Muscle layer of duodenum (tissue), 2 donors: ENCODE data around the gene MAP7.
"Not testable (repeated sequence)": the region's sequence is repeated elsewhere in the genome, so short reads cannot be mapped to it uniquely, and the experiment has no call there.

Experiments used
- H3K27ac ChIP-seq: one replicate; pipeline ENCODE4 v1.7.0; 2013; ENCODE audit warnings: mild to moderate bottlenecking, low read length
- H3K27me3 ChIP-seq: one replicate; pipeline ENCODE4 v1.7.0; 2013; ENCODE audit warnings: low read depth, mild to moderate bottlenecking, control low read depth, low read length
- H3K36me3 ChIP-seq, 2 donors: one replicate each; pipeline ENCODE4 v1.7.0; 2013; ENCODE audit warnings: low read length in 2 of 2, control low read depth in 1 of 2, mild to moderate bottlenecking in 1 of 2; ENCODE audit not compliant: insufficient read depth in 2 of 2, control insufficient read depth in 1 of 2
- H3K4me1 ChIP-seq, 2 donors: one replicate each; pipeline ENCODE4 v1.7.0; 2013; ENCODE audit warnings: low read length in 2 of 2, mild to moderate bottlenecking in 2 of 2, control low read depth in 1 of 2, moderate library complexity in 1 of 2; ENCODE audit not compliant: insufficient read depth in 2 of 2, control insufficient read depth in 1 of 2
- H3K4me3 ChIP-seq, 2 donors: one replicate each; pipeline ENCODE4 v1.7.0; 2013; ENCODE audit warnings: low read length in 2 of 2, low read depth in 1 of 2, mild to moderate bottlenecking in 1 of 2
- H3K9me3 ChIP-seq, 2 donors: one replicate each; pipeline ENCODE4 v1.7.0; 2013; ENCODE audit warnings: low read length in 2 of 2, control low read depth in 1 of 2, mild to moderate bottlenecking in 1 of 2; ENCODE audit not compliant: control insufficient read depth in 1 of 2
- donor health status: healthy.

MAP7 gene

DNA sequence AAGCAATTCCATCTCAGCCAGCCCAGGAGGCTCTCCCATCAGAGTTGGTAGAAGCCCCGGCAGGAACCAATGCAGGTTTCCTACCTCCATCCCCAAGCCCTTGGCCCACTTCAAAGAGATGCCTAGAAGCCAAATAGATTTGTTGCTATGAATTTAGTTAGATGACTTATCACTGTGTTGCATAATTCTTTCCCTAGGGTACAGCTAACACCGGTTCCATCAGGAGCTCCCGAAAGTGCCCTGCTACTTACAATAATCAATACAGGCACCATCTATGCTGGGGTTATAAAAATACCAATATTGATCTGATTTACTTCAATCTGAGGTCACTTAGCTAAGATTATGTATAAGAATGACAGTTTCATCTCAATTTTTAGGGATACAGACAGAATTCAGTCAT lies 113.0 kb downstream of the MAP7 start:
- H3K4me1 ChIP-seq, result no peaks in the 10 kb centered on the region
- H3K9me3 ChIP-seq, result no peaks in the 10 kb centered on the region
- no peaks in the 10 kb centered on the region for H3K36me3 ChIP-seq
- no peak overlapping the region for H3K4me3 ChIP-seq
- H3K27ac ChIP-seq, result no peak overlapping the region
- no peaks in the 10 kb centered on the region for H3K27me3 ChIP-seq

DNA sequence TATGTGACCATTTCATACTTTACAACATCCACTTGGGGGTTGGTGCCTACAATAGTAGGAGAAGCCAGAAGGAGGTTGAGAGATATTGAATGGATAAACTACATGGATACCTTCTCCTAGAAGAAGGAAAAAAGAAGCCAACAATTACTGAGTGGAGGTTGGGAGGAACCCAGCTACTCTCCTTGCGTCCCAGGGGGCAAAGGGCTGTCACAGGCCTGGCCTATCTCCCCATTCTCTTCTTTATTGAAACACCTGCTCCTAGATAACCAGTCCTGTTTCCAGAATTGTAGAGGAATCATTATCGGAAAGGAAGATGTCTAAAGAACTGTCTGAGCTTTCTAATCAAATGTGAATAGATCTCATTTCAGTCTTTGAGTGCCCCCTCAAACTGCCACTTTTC lies 115.1 kb downstream of the MAP7 start:
- Histone ChIP-seq H3K9me3 (no peaks in the 10 kb centered on the region), H3K27ac (no peak overlapping the region), H3K36me3 (no peaks in the 10 kb centered on the region), H3K4me1 (no peaks in the 10 kb centered on the region), H3K27me3 (no peaks in the 10 kb centered on the region), H3K4me3 (no peak overlapping the region)

DNA sequence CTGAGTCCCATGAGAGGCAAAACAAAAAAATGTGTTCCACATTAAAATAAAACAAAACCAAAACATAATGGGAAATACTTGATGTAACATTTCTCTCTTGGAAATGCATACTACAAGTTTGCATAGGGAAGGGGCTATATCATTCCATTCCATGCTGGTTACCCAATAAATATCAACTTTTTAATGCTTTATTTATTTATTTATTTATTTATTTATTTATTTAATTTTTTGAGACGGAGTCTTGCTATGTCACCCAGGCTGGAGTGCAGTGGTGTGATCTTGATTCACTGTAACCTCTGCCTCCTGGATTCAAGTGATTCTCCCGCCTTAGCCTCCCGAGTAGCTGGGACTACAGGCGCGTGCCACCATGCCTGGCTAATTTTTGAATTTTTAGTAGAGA lies 118.9 kb downstream of the MAP7 start:
- H3K4me3 ChIP-seq, H3K4me1 ChIP-seq, H3K36me3 ChIP-seq, H3K27me3 ChIP-seq, H3K27ac ChIP-seq, H3K9me3 ChIP-seq: not testable (repeated sequence)

DNA sequence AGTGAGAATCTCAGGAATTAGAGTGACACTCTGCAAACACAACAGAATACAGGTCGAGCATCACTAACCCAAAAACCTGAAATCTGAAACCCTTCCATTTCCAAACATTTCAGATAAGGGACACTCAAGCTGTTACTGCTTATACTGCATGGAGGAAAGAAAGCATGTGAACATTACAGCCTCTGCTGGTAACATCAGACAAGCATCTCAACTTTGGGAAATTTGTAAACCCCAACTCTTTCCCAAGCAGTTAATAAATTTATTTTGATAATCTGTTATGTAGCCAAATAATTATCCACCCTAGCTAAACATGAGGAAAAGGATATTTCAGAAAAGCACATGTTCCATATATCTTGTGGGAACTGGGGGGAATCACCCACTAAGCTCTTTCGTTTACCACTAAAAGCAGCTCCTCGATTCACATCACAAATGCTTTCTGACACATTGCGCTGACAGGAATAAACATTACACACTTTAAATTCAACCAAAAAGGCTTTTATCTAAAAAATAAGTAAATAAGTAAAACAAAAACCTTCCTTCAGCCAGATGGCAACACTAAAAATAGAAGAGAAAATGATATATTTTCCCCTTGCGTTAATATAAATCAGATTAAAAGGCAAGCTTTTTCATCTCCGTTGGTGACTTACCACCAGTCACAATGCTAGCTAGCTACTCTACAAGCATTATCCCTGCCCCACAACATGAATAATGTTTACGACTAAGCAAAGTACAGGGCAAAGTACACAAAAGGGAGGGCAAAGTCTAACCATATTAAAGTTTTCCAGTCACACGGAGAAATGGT lies 120.8 kb downstream of the MAP7 start:
- H3K4me1 ChIP-seq, result no peaks in the 10 kb centered on the region
- H3K36me3 ChIP-seq, result no peaks in the 10 kb centered on the region
- no peaks in the 10 kb centered on the region for H3K9me3 ChIP-seq
- H3K27me3 ChIP-seq, result no peaks in the 10 kb centered on the region
- H3K27ac ChIP-seq, result no peak overlapping the region
- no peak overlapping the region for H3K4me3 ChIP-seq

DNA sequence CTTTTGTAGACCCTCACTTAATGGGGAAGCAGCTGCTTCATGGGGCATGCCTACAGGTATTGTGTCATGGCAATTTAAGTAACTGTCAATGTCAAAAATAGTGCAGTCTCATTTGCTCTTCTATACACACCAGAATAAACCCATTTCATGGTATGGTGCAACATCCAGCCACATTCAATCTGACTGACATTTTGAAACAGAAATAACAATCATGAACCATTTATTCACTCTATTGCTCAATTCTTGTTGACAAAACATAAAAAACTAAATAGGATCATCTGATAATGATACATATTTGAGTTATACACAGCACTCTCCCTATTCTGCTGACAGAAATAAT lies 122.9 kb downstream of the MAP7 start:
- Histone ChIP-seq H3K36me3 (no peaks in the 10 kb centered on the region), H3K9me3 (no peaks in the 10 kb centered on the region), H3K4me1 (no peaks in the 10 kb centered on the region), H3K27me3 (no peaks in the 10 kb centered on the region), H3K4me3 (no peak overlapping the region), H3K27ac (no peak overlapping the region)

DNA sequence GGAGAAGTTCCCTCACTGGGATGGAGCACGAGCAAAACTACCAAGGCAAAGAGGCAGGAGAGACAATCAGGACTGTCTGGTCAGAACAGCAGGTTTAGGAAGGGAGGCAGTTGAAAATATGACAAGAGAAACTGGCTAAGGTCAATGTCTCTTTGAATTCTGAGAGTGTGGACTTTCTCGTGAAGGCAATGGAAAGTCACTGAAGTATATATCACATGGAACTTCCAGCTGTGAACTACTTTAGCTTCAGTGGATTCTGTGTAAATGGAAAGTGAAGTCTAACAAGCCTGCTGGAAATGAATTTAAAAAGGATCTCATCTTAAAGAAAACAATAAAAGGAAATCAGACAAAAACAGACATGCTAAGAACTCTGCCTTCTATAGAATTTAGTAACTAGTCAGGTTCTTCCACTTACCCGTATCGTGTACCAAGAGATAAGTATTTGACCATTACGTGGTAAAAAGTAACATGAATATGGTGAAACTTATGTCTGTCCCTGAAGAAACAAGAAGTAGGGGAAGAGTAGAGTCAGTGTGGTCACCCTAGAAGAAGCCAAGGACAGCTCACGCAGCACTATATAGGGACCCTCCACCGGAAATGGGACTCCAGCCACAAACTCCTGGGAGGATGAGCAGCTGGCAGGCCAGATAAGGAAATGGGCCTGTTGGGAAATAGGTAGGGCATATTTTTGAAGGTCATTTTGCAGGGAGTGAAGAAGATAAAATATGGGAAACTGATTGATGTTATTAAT lies 123.4 kb downstream of the MAP7 start:
- H3K27ac ChIP-seq, result no peak overlapping the region
- no peak overlapping the region for H3K4me3 ChIP-seq
- H3K36me3 ChIP-seq, result no peaks in the 10 kb centered on the region
- no peaks in the 10 kb centered on the region for H3K9me3 ChIP-seq
- no peaks in the 10 kb centered on the region for H3K27me3 ChIP-seq
- no peaks in the 10 kb centered on the region for H3K4me1 ChIP-seq

DNA sequence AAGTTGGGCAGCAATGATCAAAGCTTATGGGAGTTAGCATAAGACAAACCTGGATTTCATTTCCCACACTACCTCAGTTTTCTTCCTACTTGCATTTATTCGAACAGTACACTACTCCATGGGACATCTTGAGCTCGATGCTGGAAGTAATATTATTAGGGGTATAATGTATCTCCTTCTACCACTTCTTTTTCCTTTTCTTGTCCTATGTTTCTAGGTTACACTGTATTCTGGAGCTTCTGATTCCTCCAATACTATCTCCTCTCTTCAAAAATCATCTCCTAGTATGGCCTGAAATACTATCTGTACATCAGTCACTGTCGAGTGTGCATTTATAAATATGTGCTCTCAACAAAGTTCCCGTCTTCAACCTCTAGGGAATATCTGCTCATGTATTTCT lies 124.4 kb downstream of the MAP7 start:
- H3K4me3 ChIP-seq, result no peak overlapping the region
- peaks cover 0 to 2% of the 10 kb centered on the region in 2 donors for H3K36me3 ChIP-seq
- H3K27me3 ChIP-seq, result no peaks in the 10 kb centered on the region
- H3K27ac ChIP-seq, result no peak overlapping the region
- H3K9me3 ChIP-seq, result no peaks in the 10 kb centered on the region
- H3K4me1 ChIP-seq, result no peaks in the 10 kb centered on the region

DNA sequence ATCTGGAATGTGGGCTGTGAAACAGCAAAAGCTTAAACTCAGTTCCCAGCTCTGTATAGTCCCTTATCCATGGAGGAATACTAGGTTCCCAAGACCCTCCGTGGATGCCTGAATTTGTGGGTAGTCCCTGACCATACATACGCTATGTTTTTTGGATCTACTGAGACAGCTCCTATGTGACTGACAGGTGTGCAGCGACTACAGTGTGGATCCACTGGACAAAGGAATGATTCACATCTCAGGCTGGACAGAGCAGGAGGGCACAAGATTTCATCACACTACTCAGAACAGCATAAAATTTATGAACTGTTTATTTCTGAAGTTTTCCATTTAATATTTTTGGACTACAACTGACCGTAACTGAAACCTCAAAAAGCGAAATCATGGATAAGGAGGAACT lies 125.3 kb downstream of the MAP7 start:
- no peaks in the 10 kb centered on the region for H3K4me1 ChIP-seq
- H3K9me3 ChIP-seq, result no peaks in the 10 kb centered on the region
- no peak overlapping the region for H3K27ac ChIP-seq

DNA sequence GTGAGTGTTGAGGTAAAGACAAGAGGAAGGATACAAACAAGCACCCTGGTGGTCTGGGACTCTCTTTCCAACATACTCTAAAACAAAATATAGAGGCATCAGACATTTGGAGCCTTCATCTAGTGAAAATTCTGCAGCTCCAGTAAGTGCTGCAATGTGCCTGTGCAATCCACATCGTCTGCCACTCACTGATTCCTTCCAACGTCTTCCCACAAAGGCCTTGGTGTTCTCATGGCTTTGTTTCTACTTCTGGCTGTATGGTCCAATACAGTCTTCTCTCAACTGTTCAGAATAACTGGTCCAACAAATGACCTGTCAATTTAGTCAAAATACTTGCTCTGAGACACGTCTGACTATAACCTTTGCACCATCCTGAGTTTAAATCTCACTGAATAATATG lies 125.8 kb downstream of the MAP7 start:
- Histone ChIP-seq H3K4me1 (no peaks in the 10 kb centered on the region), H3K4me3 (no peak overlapping the region), H3K27ac (no peak overlapping the region)

More for the DNA sequence above, 125.3 kb downstream of the MAP7 start:
- H3K36me3 ChIP-seq, result peaks cover 0 to 3% of the 10 kb centered on the region in 2 donors
- H3K4me3 ChIP-seq, result no peak overlapping the region
- H3K27me3 ChIP-seq, result no peaks in the 10 kb centered on the region

DNA sequence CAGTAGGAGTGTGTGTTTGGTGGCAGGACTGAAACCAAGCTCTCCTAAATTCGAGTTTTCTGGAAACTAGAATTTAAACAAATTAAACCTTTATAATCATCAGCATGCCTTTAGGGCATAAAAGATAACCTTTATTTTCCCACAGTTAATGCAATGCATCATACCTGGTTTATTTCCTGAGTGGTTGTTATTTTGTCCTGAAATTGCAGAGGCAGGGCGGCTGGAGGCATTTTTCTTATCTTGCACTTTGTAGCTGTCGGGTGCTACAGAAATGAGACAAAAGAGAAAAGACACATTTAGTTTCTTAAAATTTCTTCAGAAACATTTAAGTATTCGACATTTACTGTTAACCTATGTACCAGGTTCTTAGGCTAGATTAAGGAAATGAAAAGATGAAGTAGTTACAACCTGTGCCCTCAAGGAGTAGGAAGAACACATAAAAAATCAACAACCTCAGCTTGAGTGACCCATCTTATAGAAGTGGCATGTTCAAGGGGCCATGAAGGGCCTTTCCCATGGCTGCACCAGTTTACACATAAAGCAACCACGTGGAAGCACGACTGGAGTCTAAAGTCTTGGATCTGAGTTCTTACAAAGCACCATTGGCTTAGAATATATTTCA lies 128.6 kb downstream of the MAP7 start:
- Histone ChIP-seq H3K36me3 (peaks cover 0 to 3% of the 10 kb centered on the region in 2 donors), H3K27me3 (no peaks in the 10 kb centered on the region), H3K27ac (no peak overlapping the region), H3K4me1 (no peaks in the 10 kb centered on the region), H3K9me3 (no peaks in the 10 kb centered on the region), H3K4me3 (no peak overlapping the region)

More for the DNA sequence above, 125.8 kb downstream of the MAP7 start:
- H3K9me3 ChIP-seq, result no peaks in the 10 kb centered on the region
- H3K27me3 ChIP-seq, result no peaks in the 10 kb centered on the region
- peaks cover 0 to 3% of the 10 kb centered on the region in 2 donors for H3K36me3 ChIP-seq

DNA sequence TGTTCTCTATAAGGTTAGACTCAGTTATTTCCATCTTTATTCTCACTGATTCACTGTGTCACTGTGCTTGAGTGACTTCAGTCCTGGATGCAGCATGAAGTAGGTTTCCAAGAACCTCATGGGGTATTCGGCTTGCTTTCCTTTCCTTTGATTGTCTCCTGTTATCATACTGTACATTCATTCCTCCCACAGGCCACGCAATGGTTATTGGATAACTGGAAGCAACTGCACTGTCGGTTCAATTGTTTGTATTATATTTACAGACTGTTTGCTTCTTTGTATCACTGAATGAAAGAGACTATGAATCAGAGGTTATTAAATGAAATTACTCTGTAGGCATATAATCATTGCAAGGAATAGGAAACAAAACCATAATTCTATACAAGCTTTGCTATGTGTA lies 129.4 kb downstream of the MAP7 start:
- Histone ChIP-seq H3K27ac (no peak overlapping the region), H3K9me3 (no peaks in the 10 kb centered on the region), H3K27me3 (no peaks in the 10 kb centered on the region)

More for the DNA sequence above, 129.4 kb downstream of the MAP7 start:
- Histone ChIP-seq H3K4me1 (no peaks in the 10 kb centered on the region), H3K36me3 (peaks cover 0 to 3% of the 10 kb centered on the region in 2 donors), H3K4me3 (no peak overlapping the region)
